K562 (cell line): ENCODE data around the gene C9. TPM values are rescaled to one million over a fixed set of nuclear protein-coding genes. Genes with fewer than 3 reads are reported as not detected.

Source experiments
- ATAC-seq: fragments of 200-7000 bp; cut with Tn5 transposase; 3 replicates; pipeline ENCODE4 v1.9.1; 2020; ENCODE audit warnings: moderate library complexity
- BruUV-seq: library from RNA; stranded (reverse); fragments of 400-500 nt; replicated peaks from 2 replicates; lab custom pipeline; 2021; lab: Mats Ljungman, UMichigan
- CTCF ChIA-PET: fragments of 300-600 bp; formaldehyde crosslinking; extraction: SDS; loops from one replicate; lab custom pipeline; 2021; ENCODE audit warnings: low intra/inter-chr PET ratio; lab: Yijun Ruan, JAX
- POLR2A ChIA-PET: fragments of 300-600, 350-650 bp; sonication (Branson Sonifier 250); formaldehyde crosslinking; extraction: SDS; loops from one replicate; lab custom pipeline; 2021; ENCODE audit warnings: antibody characterized with exemption, inconsistent platforms; lab: Yijun Ruan, JAX
- DNase-seq, 4 experiments: peaks; one replicate each; pipeline versions ENCODE4 v3.0.0 to v3.0.0-alpha.2; 2011 to 2018; ENCODE audit warnings: low spot score in 3 of 4, mixed read lengths in 3 of 4; ENCODE audit errors: extremely low read depth in 1 of 4
- FAIRE-seq: peaks from 2 replicates; lab custom pipeline; 2011; peaks lifted over from hg19 to GRCh38; lab: Jason Lieb, UNC
- H2AFZ ChIP-seq: 2 replicates; pipeline ENCODE4 v1.6.0; 2011; ENCODE audit warnings: low read depth, low read length, control low read depth, inconsistent platforms
- H3K27ac ChIP-seq: fragments of 200-600 bp; 3 replicates; pipeline ENCODE4 v1.8.0; 2011; ENCODE audit warnings: low read depth, mild to moderate bottlenecking, control low read depth, inconsistent platforms, low read length, moderate library complexity, mixed read lengths; ENCODE audit errors: extremely low read depth
- H3K27me3 ChIP-seq, 2 experiments: fragments of 300-600 bp in 1 of 2; 2 replicates in 1 of 2; 3 replicates in 1 of 2; pipeline versions ENCODE4 v1.6.0 to v1.8.0; 2011; ENCODE audit warnings: inconsistent platforms in 2 of 2, low read length in 2 of 2, mild to moderate bottlenecking in 1 of 2, mixed read lengths in 1 of 2, moderate library complexity in 1 of 2; ENCODE audit not compliant: control insufficient read depth in 2 of 2, insufficient read depth in 2 of 2
- H3K36me3 ChIP-seq: fragments of 300-600 bp; 3 replicates; pipeline ENCODE4 v1.8.0; 2011; ENCODE audit warnings: mild to moderate bottlenecking, low read length, inconsistent platforms; ENCODE audit not compliant: control insufficient read depth, insufficient read depth
- H3K4me1 ChIP-seq, 2 experiments: fragments of 200-600 bp in 1 of 2; replicated peaks in 1 of 2; 2 replicates in 1 of 2; 3 replicates in 1 of 2; pipeline versions ENCODE4 v1.5.1 to v1.8.0; 2011; ENCODE audit warnings: inconsistent platforms in 2 of 2, low read length in 2 of 2, mild to moderate bottlenecking in 1 of 2, mixed read lengths in 1 of 2, moderate library complexity in 1 of 2; ENCODE audit not compliant: control insufficient read depth in 2 of 2, insufficient read depth in 2 of 2
- H3K4me2 ChIP-seq: 2 replicates; pipeline ENCODE4 v1.6.1; 2011; ENCODE audit warnings: low read length, control low read depth, inconsistent platforms, mixed read lengths; ENCODE audit not compliant: insufficient read depth
- H3K4me3 ChIP-seq: fragments of 200-600 bp; sonication (generic), shearing (Covaris generic); 2 replicates; pipeline ENCODE4 v1.5.1; 2016; ENCODE audit warnings: control low read depth, inconsistent platforms
- H3K79me2 ChIP-seq: fragments of 200-600 bp; 3 replicates; pipeline ENCODE4 v1.8.0; 2011; ENCODE audit warnings: low read length, inconsistent platforms; ENCODE audit not compliant: control insufficient read depth, insufficient read depth
- H3K9ac ChIP-seq, 2 experiments: 2 replicates each; pipeline versions ENCODE4 v1.6.0 to v1.6.1; 2011; ENCODE audit warnings: low read depth in 2 of 2, low read length in 2 of 2, control low read depth in 1 of 2, inconsistent platforms in 1 of 2, mild to moderate bottlenecking in 1 of 2, mixed read lengths in 1 of 2; ENCODE audit not compliant: insufficient read depth in 1 of 2
- H3K9me1 ChIP-seq: one replicate; pipeline ENCODE4 v1.6.0; 2011; ENCODE audit warnings: inconsistent platforms, mild to moderate bottlenecking, low read length, moderate library complexity; ENCODE audit not compliant: control insufficient read depth, insufficient read depth
- H3K9me3 ChIP-seq: replicated peaks from 2 replicates; pipeline ENCODE4 v1.5.1; 2011; ENCODE audit warnings: low read depth, low read length, inconsistent platforms; ENCODE audit not compliant: control insufficient read depth, insufficient read depth
- H4K20me1 ChIP-seq: replicated peaks from 2 replicates; pipeline ENCODE4 v1.6.1; 2011; ENCODE audit warnings: low read length, inconsistent platforms, mixed read lengths; ENCODE audit not compliant: control insufficient read depth, insufficient read depth
- BCOR ChIP-seq: fragments of 450-650 bp; IDR thresholded peaks from 2 replicates; pipeline ENCODE4 v1.6.1; 2016
- C11orf30 ChIP-seq: fragments of 450-650 bp; IDR thresholded peaks from 2 replicates; pipeline ENCODE4 v1.6.1; 2016; ENCODE audit warnings: low read depth, mild to moderate bottlenecking
- E2F3 ChIP-seq: fragments of 250-450 bp; sonication (Bioruptor Pico); IDR thresholded peaks from 2 replicates; pipeline ENCODE4 v1.4.0; 2020; ENCODE audit warnings: mild to moderate bottlenecking
- ETS2 ChIP-seq: IDR thresholded peaks from 2 replicates; pipeline ENCODE4 v1.6.1; 2016; ENCODE audit warnings: borderline replicate concordance, missing genetic modification characterization, mild to moderate bottlenecking, moderate library complexity, missing compliant biosample characterization; ENCODE audit not compliant: poor library complexity, severe bottlenecking
- EWSR1 ChIP-seq: fragments of 450-650 bp; IDR thresholded peaks from 2 replicates; pipeline ENCODE4 v1.6.1; 2018; ENCODE audit warnings: borderline replicate concordance, mild to moderate bottlenecking, low read depth, moderate library complexity; ENCODE audit not compliant: partially characterized antibody
- HDGF ChIP-seq: fragments of 450-650 bp; IDR thresholded peaks from 2 replicates; pipeline ENCODE4 v1.6.1; 2016
- IRF9 ChIP-seq: fragments of 450-650 bp; IDR thresholded peaks from 2 replicates; pipeline ENCODE4 v1.6.1; 2016; ENCODE audit warnings: missing biosample characterization, missing genetic modification characterization
- NR2C2 ChIP-seq, 2 experiments: fragments of 200-800 bp in 1 of 2; sonication (Bioruptor generic) in 1 of 2; sonication (generic) in 1 of 2; formaldehyde crosslinking in 1 of 2; IDR thresholded peaks; 2 replicates each; pipeline versions ENCODE4 v1.6.1 to v1.8.0; 2016 to 2022; ENCODE audit warnings: mild to moderate bottlenecking in 1 of 2, missing compliant biosample characterization in 1 of 2, missing genetic modification characterization in 1 of 2, missing genetic modification reagents in 1 of 2
- PCBP1 ChIP-seq: fragments of 200-400 bp; formaldehyde crosslinking; IDR thresholded peaks from 2 replicates; pipeline ENCODE4 v1.6.1; 2018; ENCODE audit warnings: mild to moderate bottlenecking, low read depth, low read length; ENCODE audit not compliant: poor library complexity, severe bottlenecking
- RBM25 ChIP-seq: fragments of 200-400 bp; formaldehyde crosslinking; IDR thresholded peaks from 2 replicates; pipeline ENCODE4 v1.6.1; 2018; ENCODE audit warnings: low read length, low read depth, moderate library complexity; ENCODE audit not compliant: severe bottlenecking
- SIN3A ChIP-seq, 2 experiments: fragments of 150-350 bp in 1 of 2; IDR thresholded peaks; 2 replicates each; pipeline ENCODE4 v1.6.1; 2011 to 2016; ENCODE audit warnings: borderline replicate concordance in 2 of 2, low read depth in 2 of 2, low read length in 2 of 2, mild to moderate bottlenecking in 2 of 2, moderate library complexity in 2 of 2; ENCODE audit not compliant: control insufficient read depth in 1 of 2
- STAT5A ChIP-seq: IDR thresholded peaks from 2 replicates; pipeline ENCODE4 v1.6.1; 2012; ENCODE audit warnings: low read length, inconsistent platforms, borderline replicate concordance
- ZC3H8 ChIP-seq: fragments of 450-650 bp; IDR thresholded peaks from 2 replicates; pipeline ENCODE4 v1.6.1; 2017
- ZHX1 ChIP-seq: fragments of 150-350 bp; conservative IDR thresholded peaks from 2 replicates; pipeline ENCODE4 v1.6.1; 2014; ENCODE audit warnings: low read length
- ZNF133 ChIP-seq: fragments of 250-450 bp; sonication (Bioruptor Pico); IDR thresholded peaks from 2 replicates; pipeline ENCODE4 v1.4.0; 2020; ENCODE audit warnings: mild to moderate bottlenecking
- ZNF717 ChIP-seq: fragments of 250-450 bp; sonication (Bioruptor Pico); IDR thresholded peaks from 2 replicates; pipeline ENCODE4 v1.5.0; 2021
- ZSCAN29 ChIP-seq: fragments of 450-650 bp; IDR thresholded peaks from 2 replicates; pipeline ENCODE4 v1.6.1; 2017
- WGBS: fragments of 100-300 bp; shearing (Covaris generic); methylation state at CpG from one replicate; pipeline ENCODE4 v1.1.6; 2016; ENCODE audit warnings: low coverage, mixed read lengths; ENCODE audit not compliant: insufficient coverage; ENCODE audit errors: missing lambda C conversion rate; 5-methylcytosine and 5-hydroxymethylcytosine counted together
- in situ Hi-C: fragments of 300-500 bp; cut with MboI; formaldehyde crosslinking; loops from 4 replicates; pipeline ENCODE4 v1.15.0; 2018; ENCODE audit warnings: inconsistent platforms, mixed read lengths
- intact Hi-C: fragments of 100-400 bp; cut with micrococcal nuclease; formaldehyde crosslinking; loops from 2 replicates; pipeline ENCODE4 v1.14.2; 2022
- polyA plus RNA-seq, 8 experiments: library from polyadenylated mRNA; depleted of rRNA in 4 of 8; stranded (reverse) in 5 of 8; unstranded in 3 of 8; fragments of >200 nt; fragmentation: Nextera tagmentation in 2 of 8; fragmentation: Illumina TruSeq in 1 of 8; extraction: Ambion mirVana in 2 of 8; extraction: Trizol in 1 of 8; gene quantifications; 2 replicates each; pipeline versions ENCODE4 v1.2.1 to v1.2.3, GENCODE V29; 2011 to 2014; ENCODE audit warnings: inconsistent platforms in 1 of 8, missing spikeins in 1 of 8
- total RNA-seq, 7 experiments: library from RNA; depleted of rRNA in 6 of 7; stranded (reverse); fragments of >200 nt in 6 of 7; fragmentation: Illumina TruSeq in 2 of 7; extraction: Trizol in 2 of 7; gene quantifications; 2 replicates each; pipeline versions ENCODE4 v1.2.1 to v1.2.3, GENCODE V29; 2011 to 2021; ENCODE audit warnings: low replicate concordance in 1 of 7

The C9 gene
- total and polyA plus RNA-seq, 9 of the 15 experiments (the other 6 are each of a cell fraction or from before 2014, with no cell fraction given): 0.08 to 0.38 TPM; not detected in 7

- no peaks in the 10 kb centered on the region for H4K20me1 ChIP-seq
- H3K4me1 ChIP-seq: no peaks in the 10 kb centered on the region
- ChIA-PET CTCF (no interaction called here), POLR2A (interaction anchor here (0.5 kb wide), 1 partner anchor 167 kb away, joined by 3 read pairs; no protein-coding TSS in a partner anchor)
- H3K9me3 ChIP-seq: no peaks in the 10 kb centered on the region
- DNase-seq (no peak), ATAC-seq (no peak), FAIRE-seq (no peak)
- H3K27me3 ChIP-seq: no peaks in the 10 kb centered on the region
- no peak for TF ChIP-seq E2F3
- TF ChIP-seq ZC3H8: no peak
- no peak for TF ChIP-seq RBM25
- no peak for TF ChIP-seq NR2C2 (CRISPR knock-in tag; IDR thresholded peaks at IDR 0.05)
- TF ChIP-seq NR2C2 (tag; IDR thresholded peaks at IDR 0.05): no peak
- no peak for TF ChIP-seq ZNF133 (CRISPR knock-in tag)
- no peak for TF ChIP-seq STAT5A
- no peak for TF ChIP-seq EWSR1
- TF ChIP-seq SIN3A (IDR thresholded peaks at IDR 0.05; ENCODE audit: borderline replicate concordance in 2 of 2, control insufficient read depth in 1 of 2, low read depth in 2 of 2, low read length in 2 of 2): no peak
- TF ChIP-seq HDGF: no peak
- no peak for TF ChIP-seq IRF9 (tag)
- no peak for TF ChIP-seq BCOR
- no peak for TF ChIP-seq ZSCAN29
- no peak for TF ChIP-seq ZHX1
- TF ChIP-seq ZNF717: no peak
- no peak for TF ChIP-seq C11orf30
- no peak for TF ChIP-seq PCBP1
- TF ChIP-seq ETS2 (tag): no peak
- intact Hi-C loops (no loop called here), in situ Hi-C loops (no loop called here)
- no TSS peak for BruUV-seq
- H3K9ac ChIP-seq: no peak overlapping the region
- H3K27ac ChIP-seq: no peak overlapping the region
- no peak overlapping the region for H3K4me2 ChIP-seq
- no peak overlapping the region for H3K4me3 ChIP-seq
- no peaks in the 10 kb centered on the region for H3K36me3 ChIP-seq
- 0% methylated on average over 1 of the region's 1 CpG for WGBS
- no peaks in the 10 kb centered on the region for H3K79me2 ChIP-seq
- H2AFZ ChIP-seq: no peak overlapping the region
- H3K9me1 ChIP-seq: no peaks in the 10 kb centered on the region
Observed at GRCh38 chr5:39309534-39309933, 54.8 kb downstream of the C9 start.
